HCT116 (cell line): ENCODE data around the gene CCR2. TPM values are rescaled to one million over a fixed set of nuclear protein-coding genes. Genes with fewer than 3 reads are reported as not detected.

Source experiments
- ATAC-seq: fragments of 200-7000 bp; cut with Tn5 transposase; 2 replicates; pipeline ENCODE4 v1.9.1; 2020; ENCODE audit warnings: mild to moderate bottlenecking, moderate library complexity
- BruUV-seq: library from RNA; stranded (reverse); fragments of 400-500 nt; replicated peaks from 2 replicates; lab custom pipeline; 2021; lab: Mats Ljungman, UMichigan
- CTCF ChIA-PET: fragments of 300-600 bp; sonication (Branson Sonifier 250); formaldehyde crosslinking; loops from one replicate; lab custom pipeline; 2021; ENCODE audit warnings: antibody characterized with exemption; lab: Charles Lee
- POLR2A ChIA-PET: fragments of 300-600, 350-600 bp; sonication (Branson Sonifier 250); formaldehyde crosslinking; loops from one replicate; lab custom pipeline; 2021; ENCODE audit warnings: antibody characterized with exemption; lab: Charles Lee
- RAD21 ChIA-PET, 2 experiments: fragments of 300-600 bp; sonication (Branson Sonifier 250); formaldehyde crosslinking; loops; one replicate each; lab custom pipeline; 2023; ENCODE audit warnings: low total read pairs in 2 of 2; ENCODE audit not compliant: uncharacterized antibody in 2 of 2, unreplicated experiment in 2 of 2, low non-redundant PET in 1 of 2; lab: Charles Lee
- DNase-seq: peaks from one replicate; pipeline ENCODE4 v3.0.0-alpha.2; 2010; ENCODE audit warnings: low read depth, low spot score
- H2AFZ ChIP-seq: fragments of 200-600 bp; shearing (Covaris generic), sonication (generic); 2 replicates; pipeline ENCODE4 v1.6.1; 2017; ENCODE audit warnings: low read depth, mixed run types, mixed read lengths, antibody characterized with exemption, low read length; ENCODE audit not compliant: poor library complexity, severe bottlenecking
- H3K27ac ChIP-seq: 2 replicates; pipeline ENCODE4 v1.5.1; 2012; ENCODE audit warnings: low read depth, low read length
- H3K27me3 ChIP-seq: fragments of 200-600 bp; sonication (generic); 2 replicates; pipeline ENCODE4 v1.6.1; 2016; ENCODE audit warnings: mixed run types, low read length, mixed read lengths; ENCODE audit not compliant: insufficient read depth
- H3K36me3 ChIP-seq, 2 experiments: fragments of 200-500 bp in 1 of 2; fragments of 200-600 bp in 1 of 2; sonication (Bioruptor generic) in 1 of 2; sonication (generic) in 1 of 2; 2 replicates each; pipeline versions ENCODE4 v1.5.1 to v1.6.1; 2014 to 2016; ENCODE audit warnings: low read length in 2 of 2, inconsistent platforms in 1 of 2, mixed read lengths in 1 of 2, mixed run types in 1 of 2; ENCODE audit not compliant: insufficient read depth in 2 of 2, control insufficient read depth in 1 of 2
- H3K4me1 ChIP-seq, 2 experiments: fragments of 200-600 bp in 1 of 2; sonication (generic) in 1 of 2; 2 replicates each; pipeline versions ENCODE4 v1.5.1 to v1.6.1; 2012 to 2017; ENCODE audit warnings: low read length in 2 of 2, inconsistent platforms in 1 of 2, mild to moderate bottlenecking in 1 of 2, mixed read lengths in 1 of 2, mixed run types in 1 of 2, moderate library complexity in 1 of 2; ENCODE audit not compliant: insufficient read depth in 2 of 2, control insufficient read depth in 1 of 2
- H3K4me2 ChIP-seq: fragments of 200-600 bp; sonication (generic); 2 replicates; pipeline ENCODE4 v1.6.1; 2017; ENCODE audit warnings: mixed run types, low read length, mixed read lengths
- H3K4me3 ChIP-seq, 2 experiments: fragments of 200-600 bp in 1 of 2; sonication (generic) in 1 of 2; replicated peaks in 1 of 2; 2 replicates each; pipeline ENCODE4 v1.5.1; 2011 to 2016; ENCODE audit warnings: low read length in 2 of 2, control low read depth in 1 of 2, low read depth in 1 of 2, mild to moderate bottlenecking in 1 of 2, mixed read lengths in 1 of 2, mixed run types in 1 of 2
- H3K79me2 ChIP-seq: fragments of 200-600 bp; sonication (generic); 2 replicates; pipeline ENCODE4 v1.6.1; 2017; ENCODE audit warnings: mild to moderate bottlenecking, mixed run types, low read length, moderate library complexity, mixed read lengths; ENCODE audit not compliant: insufficient read depth
- H3K9ac ChIP-seq: fragments of 200-600 bp; sonication (generic); 2 replicates; pipeline ENCODE4 v1.6.1; 2016; ENCODE audit warnings: low read length, mixed read lengths
- H3K9me2 ChIP-seq: fragments of 200-600 bp; sonication (generic), shearing (Covaris generic); 2 replicates; pipeline ENCODE4 v1.6.1; 2017; ENCODE audit warnings: mixed run types, mild to moderate bottlenecking, moderate library complexity; ENCODE audit not compliant: insufficient read depth
- H3K9me3 ChIP-seq, 2 experiments: fragments of 200-500 bp in 1 of 2; fragments of 200-600 bp in 1 of 2; sonication (Bioruptor generic) in 1 of 2; sonication (generic) in 1 of 2; 2 replicates each; pipeline ENCODE4 v1.6.1; 2014 to 2017; ENCODE audit warnings: low read length in 2 of 2, mixed read lengths in 2 of 2, inconsistent platforms in 1 of 2, low read depth in 1 of 2, mild to moderate bottlenecking in 1 of 2, mixed run types in 1 of 2, moderate library complexity in 1 of 2; ENCODE audit not compliant: control insufficient read depth in 1 of 2, insufficient read depth in 1 of 2
- H4K20me1 ChIP-seq: fragments of 200-600 bp; sonication (generic), shearing (Covaris generic); 2 replicates; pipeline ENCODE4 v1.6.1; 2017; ENCODE audit warnings: mixed run types, mild to moderate bottlenecking, moderate library complexity; ENCODE audit not compliant: insufficient read depth
- CBX3 ChIP-seq: IDR thresholded peaks from 2 replicates; pipeline ENCODE4 v1.6.1; 2012; ENCODE audit warnings: low read depth
- CTCF ChIP-seq, 3 experiments: fragments of 200-600 bp in 1 of 3; sonication (generic) in 1 of 3; IDR thresholded peaks in 2 of 3; conservative IDR thresholded peaks in 1 of 3; 2 replicates each; pipeline ENCODE4 v1.5.1; 2012 to 2017; ENCODE audit warnings: low read depth in 2 of 3, low read length in 2 of 3, antibody characterized with exemption in 1 of 3, borderline replicate concordance in 1 of 3, control low read depth in 1 of 3, mild to moderate bottlenecking in 1 of 3, mixed read lengths in 1 of 3, mixed run types in 1 of 3, moderate library complexity in 1 of 3; ENCODE audit not compliant: insufficient read depth in 1 of 3
- EGR1 ChIP-seq: IDR thresholded peaks from 2 replicates; pipeline ENCODE4 v1.6.1; 2012; ENCODE audit warnings: low read depth
- POLR2A ChIP-seq: IDR thresholded peaks from 2 replicates; pipeline ENCODE4 v1.7.0; 2011; ENCODE audit warnings: borderline replicate concordance; ENCODE audit not compliant: insufficient read depth, insufficient read length; ENCODE audit errors: extremely low read depth
- ZFX ChIP-seq: fragments of 450-650 bp; IDR thresholded peaks from 2 replicates; pipeline ENCODE4 v1.6.1; 2017
- ZNF274 ChIP-seq: fragments of 200-500 bp; sonication (Bioruptor generic); IDR thresholded peaks from 2 replicates; pipeline ENCODE4 v1.6.1; 2014; ENCODE audit warnings: mild to moderate bottlenecking, low read depth, low read length, inconsistent platforms
- intact Hi-C: fragments of 100-400 bp; cut with micrococcal nuclease; formaldehyde crosslinking; loops from 2 replicates; pipeline ENCODE4 v1.10.0; 2022
- total RNA-seq: library from RNA; stranded (reverse); gene quantifications from one replicate; pipeline ENCODE4 v1.2.1, GENCODE V29; 2021; ENCODE audit not compliant: unreplicated experiment
- TF ChIP-seq, protein P1 (sequence below): IDR thresholded peaks from 2 replicates; pipeline ENCODE4 v1.6.1; 2012

CCR2 gene
- total RNA-seq, 1 experiment from 2014 or later: not detected

DNA sequence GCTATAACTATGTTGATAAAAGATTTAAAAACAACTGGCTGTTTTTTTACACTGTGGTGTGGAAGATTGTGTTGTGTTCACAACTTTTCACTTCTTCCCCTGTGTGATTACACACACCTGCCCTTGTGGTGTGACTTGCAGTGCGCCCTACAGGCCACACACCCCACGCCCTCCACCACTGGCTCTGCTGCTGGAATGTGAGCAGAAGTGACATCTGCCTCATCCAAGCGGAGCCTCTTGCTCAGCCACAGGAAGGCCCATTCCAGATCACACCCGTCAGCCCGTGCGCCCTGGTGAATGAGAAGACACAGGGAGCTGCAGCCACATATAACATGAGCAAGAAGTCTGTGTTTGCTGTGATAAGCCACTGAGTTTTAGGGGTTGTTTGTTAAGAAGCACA lies 7.0 kb downstream of the CCR2 start:
- Histone ChIP-seq H3K27ac (no peak overlapping the region), H4K20me1 (no peaks in the 10 kb centered on the region), H3K9ac (no peak overlapping the region), H3K4me2 (no peak overlapping the region), H3K79me2 (no peaks in the 10 kb centered on the region), H3K9me3 (no peaks in the 10 kb centered on the region), H3K4me3 (no peak overlapping the region), H3K36me3 (no peaks in the 10 kb centered on the region), H2AFZ (no peak overlapping the region), H3K4me1 (no peaks in the 10 kb centered on the region), H3K27me3 (peaks cover 17% of the 10 kb centered on the region), H3K9me2 (no peaks in the 10 kb centered on the region)
- CTCF ChIA-PET: interaction anchor here (1.0 to 1.2 kb wide), 2 partner anchors 17 to 152 kb away, joined by 3 read pairs; no protein-coding TSS in a partner anchor
- TF ChIP-seq EGR1 (no peak), CTCF (IDR thresholded peaks at IDR 0.05 in 2 of 3, conservative IDR thresholded peaks at IDR 0.05 in 1 of 3; ENCODE audit: borderline replicate concordance in 1 of 3, insufficient read depth in 1 of 3, low read depth in 2 of 3, low read length in 2 of 3) (no peak), ZNF274 (no peak), POLR2A (no peak), CBX3 (no peak), ZFX (no peak)
- TF ChIP-seq, protein P1, sequence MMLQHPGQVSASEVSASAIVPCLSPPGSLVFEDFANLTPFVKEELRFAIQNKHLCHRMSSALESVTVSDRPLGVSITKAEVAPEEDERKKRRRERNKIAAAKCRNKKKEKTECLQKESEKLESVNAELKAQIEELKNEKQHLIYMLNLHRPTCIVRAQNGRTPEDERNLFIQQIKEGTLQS: no peak
- DNase-seq (no peak), ATAC-seq (peak; percentile 40; the same call in 1 of the 2 replicates)
- no TSS peak for BruUV-seq
- POLR2A ChIA-PET: no interaction called here
- RAD21 ChIA-PET: no interaction called here
- intact Hi-C loops: no loop called here
